HepG2 (cell line): ENCODE data around the gene CSRNP3. TPM values are rescaled to one million over a fixed set of nuclear protein-coding genes. Genes with fewer than 3 reads are reported as not detected.

Experiments used
- ATAC-seq: fragments of 200-7000 bp; cut with Tn5 transposase; 3 replicates; pipeline ENCODE4 v1.9.1; 2020; ENCODE audit warnings: mild to moderate bottlenecking, moderate library complexity
- BruUV-seq: library from RNA; stranded (reverse); fragments of 400-500 nt; replicated peaks from 2 replicates; lab custom pipeline; 2021; lab: Mats Ljungman, UMichigan
- CTCF ChIA-PET: fragments of 300-600 bp; formaldehyde crosslinking; extraction: SDS; loops from one replicate; lab custom pipeline; 2021; ENCODE audit warnings: low total read pairs, inconsistent platforms, low intra/inter-chr PET ratio; lab: Yijun Ruan, JAX
- POLR2A ChIA-PET: fragments of 350-600 bp; sonication (Branson Sonifier 250); formaldehyde crosslinking; loops from one replicate; lab custom pipeline; 2020; ENCODE audit warnings: antibody characterized with exemption, inconsistent platforms; lab: Yijun Ruan, JAX
- DNase-seq: peaks from one replicate; pipeline ENCODE4 v3.0.0-alpha.2; 2015; ENCODE audit warnings: low spot score
- FAIRE-seq: peaks from 3 replicates; lab custom pipeline; 2011; peaks lifted over from hg19 to GRCh38; lab: Jason Lieb, UNC
- H2AFZ ChIP-seq: one replicate; pipeline ENCODE4 v1.6.1; 2011; ENCODE audit warnings: low read length, inconsistent platforms
- H3K27ac ChIP-seq: fragments of 300-600 bp; 3 replicates; pipeline ENCODE4 v1.8.0; 2011; ENCODE audit warnings: mixed run types, mild to moderate bottlenecking, mixed read lengths, low read length, inconsistent platforms; ENCODE audit not compliant: insufficient read depth; ENCODE audit errors: extremely low read length
- H3K27me3 ChIP-seq, 2 experiments: fragments of 200-600 bp in 1 of 2; 2 replicates in 1 of 2; 3 replicates in 1 of 2; pipeline versions ENCODE4 v1.6.0 to v1.8.0; 2011; ENCODE audit warnings: low read length in 2 of 2, mild to moderate bottlenecking in 2 of 2, moderate library complexity in 2 of 2, inconsistent platforms in 1 of 2; ENCODE audit not compliant: insufficient read depth in 2 of 2, control insufficient read depth in 1 of 2
- H3K36me3 ChIP-seq, 2 experiments: fragments of 200-600 bp in 1 of 2; replicated peaks in 1 of 2; 2 replicates in 1 of 2; 3 replicates in 1 of 2; pipeline versions ENCODE4 v1.5.1 to v1.8.0; 2011; ENCODE audit warnings: low read length in 2 of 2, inconsistent platforms in 1 of 2; ENCODE audit not compliant: insufficient read depth in 2 of 2, control insufficient read depth in 1 of 2
- H3K4me1 ChIP-seq: 2 replicates; pipeline ENCODE4 v1.5.1; 2012; ENCODE audit warnings: low read length, inconsistent platforms; ENCODE audit not compliant: insufficient read depth
- H3K4me2 ChIP-seq: 2 replicates; pipeline ENCODE4 v1.6.0; 2011; ENCODE audit warnings: low read depth, low read length, inconsistent platforms
- H3K4me3 ChIP-seq, 3 experiments: fragments of 200-600 bp in 1 of 3; sonication (generic), shearing (Covaris generic) in 1 of 3; replicated peaks in 1 of 3; 2 replicates each; pipeline ENCODE4 v1.5.1; 2011 to 2016; ENCODE audit warnings: low read length in 3 of 3, inconsistent platforms in 2 of 3, low read depth in 2 of 3, mild to moderate bottlenecking in 2 of 3, control low read depth in 1 of 3, mixed read lengths in 1 of 3; ENCODE audit not compliant: insufficient read depth in 1 of 3
- H3K79me2 ChIP-seq: one replicate; pipeline ENCODE4 v1.6.1; 2011; ENCODE audit warnings: low read length, inconsistent platforms; ENCODE audit not compliant: insufficient read depth
- H3K9ac ChIP-seq: 2 replicates; pipeline ENCODE4 v1.6.0; 2011; ENCODE audit warnings: mild to moderate bottlenecking, low read depth, low read length, inconsistent platforms; ENCODE audit not compliant: insufficient read depth
- H3K9me3 ChIP-seq: 2 replicates; pipeline ENCODE4 v1.5.1; 2012; ENCODE audit warnings: mild to moderate bottlenecking, low read length
- H4K20me1 ChIP-seq: 2 replicates; pipeline ENCODE4 v1.6.0; 2011; ENCODE audit warnings: inconsistent platforms, mild to moderate bottlenecking, low read length, moderate library complexity; ENCODE audit not compliant: insufficient read depth
- ARHGAP35 ChIP-seq: sonication (generic); formaldehyde crosslinking; IDR thresholded peaks from 2 replicates; pipeline ENCODE4 v1.9.0; 2022; ENCODE audit warnings: mild to moderate bottlenecking, inconsistent platforms, moderate library complexity, missing genetic modification reagents, borderline replicate concordance
- GATA4 ChIP-seq: sonication (generic); IDR thresholded peaks from 2 replicates; pipeline ENCODE4 v1.6.1; 2016; ENCODE audit warnings: antibody characterized with exemption, low read depth, borderline replicate concordance
- MBNL3 ChIP-seq: fragments of 250-450 bp; sonication (Bioruptor Pico); conservative IDR thresholded peaks from 2 replicates; pipeline ENCODE4 v1.8.0; 2022; ENCODE audit warnings: mild to moderate bottlenecking, inconsistent platforms
- ZFAT ChIP-seq: sonication (generic); formaldehyde crosslinking; conservative IDR thresholded peaks from 2 replicates; pipeline ENCODE4 v1.8.1; 2023; ENCODE audit warnings: missing genetic modification reagents, inconsistent platforms
- ZNF230 ChIP-seq: sonication (generic); formaldehyde crosslinking; IDR thresholded peaks from 2 replicates; pipeline ENCODE4 v1.4.0; 2020; ENCODE audit warnings: mild to moderate bottlenecking, missing genetic modification reagents
- ZNF234 ChIP-seq: sonication (generic); formaldehyde crosslinking; conservative IDR thresholded peaks from 2 replicates; pipeline ENCODE4 v1.5.1; 2020; ENCODE audit warnings: mild to moderate bottlenecking, missing genetic modification reagents
- ZNF619 ChIP-seq: sonication (generic); formaldehyde crosslinking; IDR thresholded peaks from 2 replicates; pipeline ENCODE4 v1.4.0; 2020; ENCODE audit warnings: mild to moderate bottlenecking, missing genetic modification reagents
- WGBS: methylation state at CpG from one replicate; pipeline ENCODE4 v1.1.6; 2017; ENCODE audit warnings: low lambda C conversion rate; 5-methylcytosine and 5-hydroxymethylcytosine counted together
- in situ Hi-C: cut with HindIII; loops from 2 replicates; pipeline ENCODE4 v1.10.0; 2017; ENCODE audit warnings: low pct_unique_long_range_greater_than_20kb; ENCODE audit not compliant: extremely low pct_ligation_motif_present
- intact Hi-C: fragments of 100-400 bp; cut with micrococcal nuclease; formaldehyde crosslinking; loops from one replicate; pipeline ENCODE4 v1.10.0; 2022; ENCODE audit not compliant: unreplicated experiment
- polyA plus RNA-seq, 8 experiments: library from polyadenylated mRNA; depleted of rRNA in 3 of 8; stranded (reverse) in 7 of 8; unstranded in 1 of 8; fragments of >200 nt; fragmentation: Illumina TruSeq in 4 of 8; extraction: Trizol in 4 of 8; gene quantifications; 2 replicates each; pipeline versions ENCODE4 v1.2.1 to v1.2.3, GENCODE V29; 2011 to 2016; ENCODE audit warnings: low read depth in 4 of 8, missing spikeins in 1 of 8, mixed read lengths in 1 of 8; ENCODE audit not compliant: insufficient read depth in 1 of 8
- total RNA-seq, 5 experiments: library from RNA; depleted of rRNA; stranded (reverse); fragments of >200 nt; fragmentation: Illumina TruSeq; extraction: Trizol; gene quantifications; 2 replicates each; pipeline ENCODE4 v1.2.3, GENCODE V29; 2016; ENCODE audit warnings: low read depth in 1 of 5
- TF ChIP-seq, protein P1 (sequence below): sonication (generic); formaldehyde crosslinking; IDR thresholded peaks from 2 replicates; pipeline ENCODE4 v1.5.0; 2020; ENCODE audit warnings: missing genetic modification reagents
- TF ChIP-seq, protein P2 (sequence below): sonication (generic); IDR thresholded peaks from 2 replicates; pipeline ENCODE4 v1.6.1; 2016; ENCODE audit warnings: low read depth, borderline replicate concordance
- TF ChIP-seq, protein P3 (sequence below): sonication (generic); formaldehyde crosslinking; IDR thresholded peaks from 2 replicates; pipeline ENCODE4 v1.9.0; 2021; ENCODE audit warnings: missing genetic modification reagents, mild to moderate bottlenecking, borderline replicate concordance
- TF ChIP-seq, protein P4 (sequence below): sonication (generic); formaldehyde crosslinking; IDR thresholded peaks from 2 replicates; pipeline ENCODE4 v1.5.1; 2020; ENCODE audit warnings: mild to moderate bottlenecking, missing genetic modification reagents, borderline replicate concordance

The CSRNP3 gene
- total and polyA plus RNA-seq, 2 of the 13 experiments (the other 11 are each of a cell fraction or from before 2014, with no cell fraction given), result not detected

DNA sequence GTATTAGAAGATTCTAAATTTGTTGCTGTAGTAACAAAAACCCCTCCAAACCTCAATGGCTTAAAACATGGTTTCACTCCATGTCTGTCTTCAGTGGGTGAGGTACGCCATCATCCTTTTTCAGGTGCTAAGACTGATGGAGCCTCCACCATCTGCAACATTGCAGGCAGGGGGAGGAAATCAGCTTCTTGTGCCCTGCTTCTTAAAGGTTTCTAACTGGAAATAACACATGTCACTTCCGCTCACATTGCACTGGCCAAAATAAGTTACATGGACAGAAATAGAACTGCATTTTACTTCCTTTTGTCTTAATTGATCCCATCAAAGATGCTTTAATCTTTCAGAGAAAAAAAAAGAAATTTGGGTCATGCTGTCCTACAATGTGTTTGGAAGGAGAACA lies 230.4 kb downstream of the CSRNP3 start:
- no peaks in the 10 kb centered on the region for H3K36me3 ChIP-seq
- no peaks in the 10 kb centered on the region for H4K20me1 ChIP-seq
- in situ Hi-C loops (no loop called here), intact Hi-C loops (loop anchor here (2.0 to 10.0 kb wide), 2 partner anchors 145 to 299 kb away; no protein-coding TSS in a partner anchor)
- TF ChIP-seq, protein P1, sequence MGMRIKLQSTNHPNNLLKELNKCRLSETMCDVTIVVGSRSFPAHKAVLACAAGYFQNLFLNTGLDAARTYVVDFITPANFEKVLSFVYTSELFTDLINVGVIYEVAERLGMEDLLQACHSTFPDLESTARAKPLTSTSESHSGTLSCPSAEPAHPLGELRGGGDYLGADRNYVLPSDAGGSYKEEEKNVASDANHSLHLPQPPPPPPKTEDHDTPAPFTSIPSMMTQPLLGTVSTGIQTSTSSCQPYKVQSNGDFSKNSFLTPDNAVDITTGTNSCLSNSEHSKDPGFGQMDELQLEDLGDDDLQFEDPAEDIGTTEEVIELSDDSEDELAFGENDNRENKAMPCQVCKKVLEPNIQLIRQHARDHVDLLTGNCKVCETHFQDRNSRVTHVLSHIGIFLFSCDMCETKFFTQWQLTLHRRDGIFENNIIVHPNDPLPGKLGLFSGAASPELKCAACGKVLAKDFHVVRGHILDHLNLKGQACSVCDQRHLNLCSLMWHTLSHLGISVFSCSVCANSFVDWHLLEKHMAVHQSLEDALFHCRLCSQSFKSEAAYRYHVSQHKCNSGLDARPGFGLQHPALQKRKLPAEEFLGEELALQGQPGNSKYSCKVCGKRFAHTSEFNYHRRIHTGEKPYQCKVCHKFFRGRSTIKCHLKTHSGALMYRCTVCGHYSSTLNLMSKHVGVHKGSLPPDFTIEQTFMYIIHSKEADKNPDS, result no peak
- no peak for TF ChIP-seq ZFAT (CRISPR knock-in tag)
- no peak for TF ChIP-seq ARHGAP35
- no peak overlapping the region for H3K4me3 ChIP-seq
- no peaks in the 10 kb centered on the region for H3K4me1 ChIP-seq
- no peak for FAIRE-seq
- POLR2A ChIA-PET, result no interaction called here
- H3K4me2 ChIP-seq, result no peak overlapping the region
- WGBS, result 53% methylated on average over 2 of the region's 2 CpGs
- no peak overlapping the region for H3K27ac ChIP-seq
- no peaks in the 10 kb centered on the region for H3K9me3 ChIP-seq
- H3K79me2 ChIP-seq, result no peaks in the 10 kb centered on the region
- no peak overlapping the region for H2AFZ ChIP-seq
- no TSS peak for BruUV-seq
- no peak for DNase-seq
- no peak for ATAC-seq
- 0 out of 5 replicates have a peak, but pooled peaks cover 0 to 2% of the 10 kb centered on the region in 2 experiments for H3K27me3 ChIP-seq
- CTCF ChIA-PET, result no interaction called here
- H3K9ac ChIP-seq, result no peak overlapping the region

DNA sequence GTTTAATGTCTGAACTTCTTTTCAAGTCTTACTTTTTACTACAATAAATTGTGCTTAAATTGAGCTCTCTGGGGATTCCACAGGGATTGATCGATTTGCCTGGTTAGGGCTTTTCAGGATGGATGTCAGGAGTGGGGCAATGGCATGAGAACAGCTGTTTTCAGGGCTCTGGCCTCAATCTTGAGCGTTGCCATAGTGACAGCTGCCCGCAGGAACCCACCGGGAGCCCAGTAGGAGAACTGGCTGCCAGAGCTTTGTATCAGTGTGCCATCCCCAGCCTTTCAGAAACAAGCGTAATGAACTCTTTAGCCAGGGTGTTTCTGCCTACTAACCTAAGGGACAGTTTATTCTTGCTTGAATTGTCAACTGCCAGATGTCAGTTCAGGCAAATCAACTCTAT lies 231.0 kb downstream of the CSRNP3 start:
- no peak for FAIRE-seq
- POLR2A ChIA-PET, result no interaction called here
- CTCF ChIA-PET, result no interaction called here
- TF ChIP-seq ZNF234 (CRISPR knock-in tag) (no peak), ZNF230 (CRISPR knock-in tag) (no peak), ZNF619 (CRISPR knock-in tag) (no peak), MBNL3 (CRISPR knock-in tag) (no peak), GATA4 (no peak)
- TF ChIP-seq, protein P2, sequence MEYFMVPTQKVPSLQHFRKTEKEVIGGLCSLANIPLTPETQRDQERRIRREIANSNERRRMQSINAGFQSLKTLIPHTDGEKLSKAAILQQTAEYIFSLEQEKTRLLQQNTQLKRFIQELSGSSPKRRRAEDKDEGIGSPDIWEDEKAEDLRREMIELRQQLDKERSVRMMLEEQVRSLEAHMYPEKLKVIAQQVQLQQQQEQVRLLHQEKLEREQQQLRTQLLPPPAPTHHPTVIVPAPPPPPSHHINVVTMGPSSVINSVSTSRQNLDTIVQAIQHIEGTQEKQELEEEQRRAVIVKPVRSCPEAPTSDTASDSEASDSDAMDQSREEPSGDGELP, result no peak
- TF ChIP-seq, protein P3, sequence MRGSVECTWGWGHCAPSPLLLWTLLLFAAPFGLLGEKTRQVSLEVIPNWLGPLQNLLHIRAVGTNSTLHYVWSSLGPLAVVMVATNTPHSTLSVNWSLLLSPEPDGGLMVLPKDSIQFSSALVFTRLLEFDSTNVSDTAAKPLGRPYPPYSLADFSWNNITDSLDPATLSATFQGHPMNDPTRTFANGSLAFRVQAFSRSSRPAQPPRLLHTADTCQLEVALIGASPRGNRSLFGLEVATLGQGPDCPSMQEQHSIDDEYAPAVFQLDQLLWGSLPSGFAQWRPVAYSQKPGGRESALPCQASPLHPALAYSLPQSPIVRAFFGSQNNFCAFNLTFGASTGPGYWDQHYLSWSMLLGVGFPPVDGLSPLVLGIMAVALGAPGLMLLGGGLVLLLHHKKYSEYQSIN, result no peak
- TF ChIP-seq, protein P4, sequence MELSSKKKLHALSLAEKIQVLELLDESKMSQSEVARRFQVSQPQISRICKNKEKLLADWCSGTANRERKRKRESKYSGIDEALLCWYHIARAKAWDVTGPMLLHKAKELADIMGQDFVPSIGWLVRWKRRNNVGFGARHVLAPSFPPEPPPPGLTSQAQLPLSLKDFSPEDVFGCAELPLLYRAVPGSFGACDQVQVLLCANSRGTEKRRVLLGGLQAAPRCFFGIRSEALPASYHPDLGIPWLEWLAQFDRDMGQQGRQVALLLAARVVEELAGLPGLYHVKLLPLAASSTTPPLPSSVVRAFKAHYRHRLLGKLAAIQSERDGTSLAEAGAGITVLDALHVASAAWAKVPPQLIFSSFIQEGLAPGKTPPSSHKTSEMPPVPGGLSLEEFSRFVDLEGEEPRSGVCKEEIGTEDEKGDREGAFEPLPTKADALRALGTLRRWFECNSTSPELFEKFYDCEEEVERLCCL (CRISPR knock-in tag), result no peak

More for the DNA sequence above, 231.0 kb downstream of the CSRNP3 start:
- Histone ChIP-seq H3K27ac (no peak overlapping the region), H4K20me1 (no peaks in the 10 kb centered on the region), H3K27me3 (0 out of 5 replicates have a peak, but pooled peaks cover 0 to 2% of the 10 kb centered on the region in 2 experiments), H3K9ac (no peak overlapping the region), H3K4me1 (no peaks in the 10 kb centered on the region), H3K4me3 (no peak overlapping the region), H2AFZ (no peak overlapping the region), H3K36me3 (no peaks in the 10 kb centered on the region), H3K79me2 (no peaks in the 10 kb centered on the region), H3K9me3 (no peaks in the 10 kb centered on the region), H3K4me2 (no peak overlapping the region)
- in situ Hi-C loops (no loop called here), intact Hi-C loops (no loop called here)
- 3% methylated on average over 5 of the region's 5 CpGs for WGBS
- no peak for ATAC-seq
- BruUV-seq, result no TSS peak
- DNase-seq, result no peak
